H1 (cell line): ENCODE data around the gene GPC6. TPM values are rescaled to one million over a fixed set of nuclear protein-coding genes. Genes with fewer than 3 reads are reported as not detected.

Source experiments
- CTCF ChIA-PET: fragments of 300-600 bp; sonication (Branson Sonifier 250); formaldehyde crosslinking; loops from one replicate; lab custom pipeline; 2021; ENCODE audit not compliant: partially characterized antibody; lab: Charles Lee
- POLR2A ChIA-PET: fragments of 300-600 bp; sonication (Branson Sonifier 250); formaldehyde crosslinking; loops from one replicate; lab custom pipeline; 2021; ENCODE audit warnings: inconsistent platforms; ENCODE audit not compliant: partially characterized antibody; lab: Charles Lee
- DNase-seq, 2 experiments: peaks; one replicate each; pipeline versions ENCODE4 v3.0.0 to v3.0.0-alpha.2; 2010 to 2022; ENCODE audit warnings: low spot score in 2 of 2, low read depth in 1 of 2, mixed read lengths in 1 of 2
- FAIRE-seq: peaks from 2 replicates; lab custom pipeline; 2011; peaks lifted over from hg19 to GRCh38; lab: Jason Lieb, UNC
- H2AFZ ChIP-seq: 2 replicates; pipeline ENCODE4 v1.8.1; 2012; ENCODE audit warnings: low read length, inconsistent platforms
- H2AK5ac ChIP-seq: 2 replicates; pipeline ENCODE4 v1.6.1; 2013; ENCODE audit warnings: low read depth, low read length
- H2BK120ac ChIP-seq: replicated peaks from 2 replicates; pipeline ENCODE3; 2013; ENCODE audit warnings: low read depth, low read length, inconsistent platforms
- H2BK12ac ChIP-seq: 2 replicates; pipeline ENCODE4 v1.6.1; 2013; ENCODE audit warnings: low read depth, low read length
- H2BK15ac ChIP-seq: 2 replicates; pipeline ENCODE4 v1.6.1; 2013; ENCODE audit warnings: low read length
- H2BK20ac ChIP-seq: 2 replicates; pipeline ENCODE4 v1.6.1; 2013; ENCODE audit warnings: low read length
- H2BK5ac ChIP-seq: 2 replicates; pipeline ENCODE4 v1.6.1; 2013; ENCODE audit warnings: low read depth, low read length
- H3K14ac ChIP-seq: 2 replicates; pipeline ENCODE4 v1.6.1; 2013; ENCODE audit warnings: inconsistent platforms; ENCODE audit not compliant: insufficient read length
- H3K18ac ChIP-seq: 2 replicates; pipeline ENCODE4 v1.6.1; 2013; ENCODE audit warnings: low read length; ENCODE audit errors: extremely low read depth
- H3K23ac ChIP-seq: 2 replicates; pipeline ENCODE4 v1.6.1; 2013; ENCODE audit warnings: inconsistent platforms; ENCODE audit not compliant: insufficient read length
- H3K23me2 ChIP-seq: 2 replicates; pipeline ENCODE4 v1.6.1; 2013; ENCODE audit warnings: low read depth, low read length
- H3K27ac ChIP-seq: 2 replicates; pipeline ENCODE4 v1.6.1; 2011; ENCODE audit warnings: low read depth, low read length, inconsistent platforms
- H3K27me3 ChIP-seq, 4 experiments: replicated peaks in 1 of 4; 1 replicate in 1 of 4; 2 replicates in 3 of 4; pipeline versions ENCODE4 v1.6.1 to v1.8.1; 2011 to 2013; ENCODE audit warnings: low read length in 3 of 4, mild to moderate bottlenecking in 3 of 4, inconsistent platforms in 2 of 4, mixed read lengths in 2 of 4, moderate library complexity in 1 of 4; ENCODE audit not compliant: control insufficient read depth in 3 of 4, insufficient read depth in 3 of 4; ENCODE audit errors: extremely low read depth in 1 of 4
- H3K36me3 ChIP-seq, 4 experiments: 2 replicates each; pipeline versions ENCODE4 v1.6.1 to v1.8.1; 2011 to 2013; ENCODE audit warnings: mild to moderate bottlenecking in 4 of 4, low read length in 3 of 4, moderate library complexity in 2 of 4, control low read depth in 1 of 4, inconsistent platforms in 1 of 4; ENCODE audit not compliant: insufficient read depth in 4 of 4, control insufficient read depth in 2 of 4
- H3K4ac ChIP-seq: replicated peaks from 2 replicates; pipeline ENCODE3; 2013; ENCODE audit warnings: low read length, low read depth, mixed read lengths, inconsistent platforms; ENCODE audit not compliant: insufficient read length
- H3K4me1 ChIP-seq, 4 experiments: replicated peaks in 1 of 4; 1 replicate in 1 of 4; 2 replicates in 3 of 4; pipeline versions ENCODE4 v1.6.1 to v1.8.1; 2011 to 2013; ENCODE audit warnings: low read length in 3 of 4, inconsistent platforms in 2 of 4, mixed read lengths in 1 of 4; ENCODE audit not compliant: insufficient read depth in 4 of 4, control insufficient read depth in 3 of 4
- H3K4me2 ChIP-seq, 2 experiments: 2 replicates each; pipeline versions ENCODE4 v1.6.1 to v1.8.1; 2011 to 2013; ENCODE audit warnings: low read depth in 2 of 2, low read length in 2 of 2, control low read depth in 1 of 2, inconsistent platforms in 1 of 2, mild to moderate bottlenecking in 1 of 2; ENCODE audit not compliant: insufficient read depth in 1 of 2
- H3K4me3 ChIP-seq, 4 experiments: fragments of 200-600, 300-600 bp in 1 of 4; sonication (generic), shearing (Covaris generic), sonication (Bioruptor Twin) in 1 of 4; 2 replicates each; pipeline versions ENCODE4 v1.5.1 to v1.8.1; 2011 to 2016; ENCODE audit warnings: low read length in 4 of 4, low read depth in 3 of 4, control low read depth in 2 of 4, inconsistent platforms in 2 of 4, mild to moderate bottlenecking in 2 of 4, mixed read lengths in 1 of 4, moderate library complexity in 1 of 4; ENCODE audit not compliant: insufficient read depth in 2 of 4; ENCODE audit errors: extremely low read depth in 1 of 4
- H3K56ac ChIP-seq: replicated peaks from 2 replicates; pipeline ENCODE3; 2013; ENCODE audit warnings: low read depth, mild to moderate bottlenecking, mixed read lengths, low read length, inconsistent platforms; ENCODE audit not compliant: insufficient read length
- H3K79me1 ChIP-seq: 2 replicates; pipeline ENCODE4 v1.6.1; 2013; ENCODE audit warnings: low read depth, low read length, control low read depth
- H3K79me2 ChIP-seq, 2 experiments: 2 replicates each; pipeline versions ENCODE4 v1.6.1 to v1.8.1; 2012 to 2013; ENCODE audit warnings: low read length in 2 of 2, mild to moderate bottlenecking in 2 of 2, inconsistent platforms in 1 of 2; ENCODE audit not compliant: insufficient read depth in 2 of 2, control insufficient read depth in 1 of 2
- H3K9ac ChIP-seq, 4 experiments: replicated peaks in 1 of 4; 1 replicate in 1 of 4; 2 replicates in 3 of 4; pipeline versions ENCODE4 v1.6.1 to v1.8.1; 2011 to 2013; ENCODE audit warnings: low read depth in 3 of 4, low read length in 3 of 4, control low read depth in 2 of 4, mild to moderate bottlenecking in 2 of 4, moderate library complexity in 2 of 4, inconsistent platforms in 1 of 4; ENCODE audit errors: extremely low read depth in 1 of 4
- H3K9me3 ChIP-seq, 2 experiments: 2 replicates each; pipeline versions ENCODE4 v1.6.1 to v1.8.1; 2012 to 2013; ENCODE audit warnings: mild to moderate bottlenecking in 2 of 2, moderate library complexity in 2 of 2, control low read depth in 1 of 2, inconsistent platforms in 1 of 2, low read depth in 1 of 2, low read length in 1 of 2, mixed read lengths in 1 of 2; ENCODE audit not compliant: insufficient read depth in 2 of 2
- H4K20me1 ChIP-seq, 2 experiments: replicated peaks in 1 of 2; 2 replicates each; pipeline versions ENCODE3 to v1.8.1; 2011 to 2013; ENCODE audit warnings: inconsistent platforms in 2 of 2, low read length in 2 of 2, mild to moderate bottlenecking in 1 of 2; ENCODE audit not compliant: insufficient read depth in 2 of 2, control insufficient read depth in 1 of 2
- H4K5ac ChIP-seq: 2 replicates; pipeline ENCODE4 v1.6.1; 2013; ENCODE audit warnings: low read length, low read depth, mixed read lengths, inconsistent platforms; ENCODE audit not compliant: insufficient read length
- H4K8ac ChIP-seq: 2 replicates; pipeline ENCODE4 v1.8.0; 2013; ENCODE audit warnings: mild to moderate bottlenecking, moderate library complexity, low read length, inconsistent platforms; ENCODE audit not compliant: insufficient read depth; ENCODE audit errors: extremely low read depth
- H4K91ac ChIP-seq: replicated peaks from 2 replicates; pipeline ENCODE3; 2013; ENCODE audit warnings: low read length, mixed read lengths, inconsistent platforms; ENCODE audit not compliant: insufficient read length
- KDM1A ChIP-seq: fragments of 200-600, 300-600 bp; sonication (generic); IDR thresholded peaks from 2 replicates; pipeline ENCODE4 v1.7.1; 2016; ENCODE audit warnings: mild to moderate bottlenecking, low read length, borderline replicate concordance
- WGBS, 2 experiments: shearing (Covaris generic) in 1 of 2; methylation state at CpG; one replicate each; pipeline versions ENCODE4 v1.1.6 to v1.1.7; 2013 to 2015; ENCODE audit warnings: low lambda C conversion rate in 2 of 2, mixed read lengths in 2 of 2, inconsistent platforms in 1 of 2, low coverage in 1 of 2, missing lambda C conversion rate in 1 of 2; ENCODE audit not compliant: insufficient replicate concordance in 2 of 2, insufficient coverage in 1 of 2, insufficient read length in 1 of 2; ENCODE audit errors: extremely low coverage in 1 of 2, missing lambda C conversion rate in 1 of 2; 5-methylcytosine and 5-hydroxymethylcytosine counted together
- polyA plus RNA-seq, 7 experiments: library from polyadenylated mRNA; depleted of rRNA in 3 of 7; stranded (reverse) in 5 of 7; unstranded in 2 of 7; fragments of >200 nt in 5 of 7; fragments of 200-250 nt in 2 of 7; gene quantifications; 1 replicate in 5 of 7; 2 replicates in 1 of 7; 4 replicates in 1 of 7; pipeline versions ENCODE4 v1.2.1 to v1.2.3, GENCODE V29; 2011 to 2013; ENCODE audit warnings: missing spikeins in 2 of 7, mixed read lengths in 2 of 7
- total RNA-seq: library from RNA; stranded (reverse); fragmentation: NEBNext Ultra II Directional; extraction: Animal tissue kit (Norgen Biotek cat#: 25700); gene quantifications from 2 replicates; pipeline ENCODE4 v1.2.1, GENCODE V29; 2021

The GPC6 gene
- total and polyA plus RNA-seq, 2 of the 8 experiments (the other 6 are each of a cell fraction or from before 2014, with no cell fraction given), result 5.4 to 12.0 TPM

DNA sequence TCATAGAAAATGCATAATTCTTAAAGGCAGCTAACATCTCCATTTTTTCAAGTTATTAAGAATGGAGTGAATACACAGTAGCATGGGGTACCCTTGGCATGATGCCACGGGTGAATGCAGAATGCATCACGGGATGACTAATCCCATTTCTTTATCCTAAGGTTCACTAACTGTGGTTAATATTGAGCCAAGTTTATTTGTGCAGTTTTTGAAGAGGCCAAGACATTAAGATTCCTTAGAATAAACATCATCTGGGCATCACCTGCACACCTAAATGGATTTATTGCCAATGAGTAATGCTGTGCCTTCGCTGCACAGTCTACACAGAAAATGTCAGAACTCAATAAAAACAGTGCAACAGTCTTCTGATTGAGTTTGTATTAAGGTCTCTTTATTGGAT lies 333.1 kb downstream of the GPC6 start:
- no peak overlapping the region for H3K18ac ChIP-seq
- no peak overlapping the region for H3K56ac ChIP-seq
- no peaks in the 10 kb centered on the region for H3K23me2 ChIP-seq
- no peaks in the 10 kb centered on the region for H3K79me2 ChIP-seq
- no peak for TF ChIP-seq KDM1A
- no peaks in the 10 kb centered on the region for H3K79me1 ChIP-seq
- H2BK20ac ChIP-seq, result no peak overlapping the region
- no peak overlapping the region for H2AK5ac ChIP-seq
- ChIA-PET CTCF (no interaction called here), POLR2A (no interaction called here)
- H3K4me3 ChIP-seq, result no peak overlapping the region
- no peaks in the 10 kb centered on the region for H4K20me1 ChIP-seq
- no peak overlapping the region for H2BK12ac ChIP-seq
- H3K4me2 ChIP-seq, result no peak overlapping the region
- FAIRE-seq (no peak), DNase-seq (no peak)
- no peak overlapping the region for H3K4ac ChIP-seq
- H2AFZ ChIP-seq, result no peak overlapping the region
- H3K36me3 ChIP-seq, result no peaks in the 10 kb centered on the region
- no peak overlapping the region for H2BK120ac ChIP-seq
- no peaks in the 10 kb centered on the region for H3K27me3 ChIP-seq
- no peaks in the 10 kb centered on the region for H3K9me3 ChIP-seq
- H3K14ac ChIP-seq, result no peak overlapping the region
- H4K91ac ChIP-seq, result no peak overlapping the region
- H2BK5ac ChIP-seq, result no peak overlapping the region
- no peak overlapping the region for H3K9ac ChIP-seq
- H4K8ac ChIP-seq, result no peak overlapping the region
- WGBS, 2 experiments, result 87% methylated on average over 3 of the region's 3 CpGs; no CpG with 5 or more reads in 1 of the 2 experiments
- H4K5ac ChIP-seq, result no peak overlapping the region
- H3K23ac ChIP-seq, result no peak overlapping the region
- no peak overlapping the region for H3K27ac ChIP-seq
- peaks cover 0 to 17% (median 12%) of the 10 kb centered on the region in 4 experiments; a peak in 6 of 7 replicates for H3K4me1 ChIP-seq
- no peak overlapping the region for H2BK15ac ChIP-seq
